HepG2 (cell line): Measurements from ENCODE around the gene SEPTIN2. TPM values are rescaled to one million over a fixed set of nuclear protein-coding genes. Genes with fewer than 3 reads are reported as not detected.

Source experiments
- DMAP1 ChIP-seq: IDR thresholded peaks from 2 replicates; pipeline ENCODE4 v1.6.1; 2016
- HDAC2 ChIP-seq: sonication (generic); formaldehyde crosslinking; IDR thresholded peaks from 2 replicates; pipeline ENCODE4 v1.4.0; 2020; ENCODE audit warnings: missing genetic modification reagents
- IRF9 ChIP-seq: sonication (generic); formaldehyde crosslinking; IDR thresholded peaks from 2 replicates; pipeline ENCODE4 v1.8.0; 2022; ENCODE audit warnings: missing genetic modification reagents, mild to moderate bottlenecking, borderline replicate concordance
- KAT8 ChIP-seq: IDR thresholded peaks from 2 replicates; pipeline ENCODE4 v1.6.1; 2016; ENCODE audit warnings: missing genetic modification reagents, missing compliant biosample characterization
- MBD4 ChIP-seq: IDR thresholded peaks from 2 replicates; pipeline ENCODE4 v1.6.1; 2012; ENCODE audit warnings: low read length, inconsistent platforms, borderline replicate concordance
- NBN ChIP-seq: fragments of 450-650 bp; conservative IDR thresholded peaks from 2 replicates; pipeline ENCODE4 v1.6.1; 2017
- NFYB ChIP-seq: sonication (generic); formaldehyde crosslinking; IDR thresholded peaks from 2 replicates; pipeline ENCODE4 v1.4.0; 2020; ENCODE audit warnings: missing genetic modification reagents
- NR2F1 ChIP-seq, 2 experiments: fragments of 450-650 bp in 1 of 2; formaldehyde crosslinking in 1 of 2; IDR thresholded peaks; 2 replicates each; pipeline versions ENCODE4 v1.5.0 to v1.6.1; 2016 to 2020; ENCODE audit warnings: mild to moderate bottlenecking in 1 of 2, missing compliant biosample characterization in 1 of 2, missing genetic modification reagents in 1 of 2, moderate library complexity in 1 of 2
- PCBP2 ChIP-seq: fragments of 200-400 bp; formaldehyde crosslinking; optimal IDR thresholded peaks from 2 replicates; pipeline ENCODE3; 2018; ENCODE audit warnings: low read length, low read depth; ENCODE audit not compliant: poor library complexity, severe bottlenecking
- RERE ChIP-seq: IDR thresholded peaks from 2 replicates; pipeline ENCODE4 v1.6.1; 2016; ENCODE audit warnings: low read depth, missing genetic modification reagents, missing compliant biosample characterization
- SMAD3 ChIP-seq: sonication (generic); formaldehyde crosslinking; IDR thresholded peaks from 2 replicates; pipeline ENCODE4 v1.4.0; 2020; ENCODE audit warnings: missing genetic modification reagents
- SUZ12 ChIP-seq: fragments of 150-350 bp; IDR thresholded peaks from 2 replicates; pipeline ENCODE4 v1.6.1; 2014; ENCODE audit warnings: low read depth, low read length
- ZBTB8A ChIP-seq: sonication (generic); formaldehyde crosslinking; IDR thresholded peaks from 2 replicates; pipeline ENCODE4 v1.4.0; 2020; ENCODE audit warnings: mild to moderate bottlenecking, low read depth, missing genetic modification reagents, borderline replicate concordance
- ZFX ChIP-seq: sonication (generic); formaldehyde crosslinking; IDR thresholded peaks from 2 replicates; pipeline ENCODE4 v1.4.0; 2020; ENCODE audit warnings: mild to moderate bottlenecking, low read depth, missing genetic modification reagents, moderate library complexity
- ZNF101 ChIP-seq: sonication (generic); formaldehyde crosslinking; IDR thresholded peaks from 2 replicates; pipeline ENCODE4 v1.4.0; 2020; ENCODE audit warnings: mild to moderate bottlenecking, low read depth, missing genetic modification reagents, borderline replicate concordance
- ZNF263 ChIP-seq: sonication (generic); formaldehyde crosslinking; IDR thresholded peaks from 2 replicates; pipeline ENCODE4 v1.4.0; 2020; ENCODE audit warnings: missing genetic modification reagents
- ZNF292 ChIP-seq: sonication (generic); formaldehyde crosslinking; IDR thresholded peaks from 2 replicates; pipeline ENCODE4 v1.8.1; 2022; ENCODE audit warnings: mild to moderate bottlenecking, low read depth, missing genetic modification reagents, borderline replicate concordance
- ZNF430 ChIP-seq: sonication (generic); formaldehyde crosslinking; IDR thresholded peaks from 2 replicates; pipeline ENCODE4 v1.9.0; 2021; ENCODE audit warnings: mild to moderate bottlenecking, missing genetic modification reagents
- ZNF570 ChIP-seq: sonication (generic); formaldehyde crosslinking; IDR thresholded peaks from 2 replicates; pipeline ENCODE4 v1.4.0; 2020; ENCODE audit warnings: mild to moderate bottlenecking, missing genetic modification reagents, borderline replicate concordance
- ZNF792 ChIP-seq: IDR thresholded peaks from 2 replicates; pipeline ENCODE4 v1.6.1; 2016
- ZNF850 ChIP-seq: sonication (generic); formaldehyde crosslinking; conservative IDR thresholded peaks from 2 replicates; pipeline ENCODE4 v1.9.0; 2021; ENCODE audit warnings: mild to moderate bottlenecking, missing genetic modification reagents
- polyA plus RNA-seq, 8 experiments: library from polyadenylated mRNA; depleted of rRNA in 3 of 8; stranded (reverse) in 7 of 8; unstranded in 1 of 8; fragments of >200 nt; fragmentation: Illumina TruSeq in 4 of 8; extraction: Trizol in 4 of 8; gene quantifications; 2 replicates each; pipeline versions ENCODE4 v1.2.1 to v1.2.3, GENCODE V29; 2011 to 2016; ENCODE audit warnings: low read depth in 4 of 8, missing spikeins in 1 of 8, mixed read lengths in 1 of 8; ENCODE audit not compliant: insufficient read depth in 1 of 8
- total RNA-seq, 5 experiments: library from RNA; depleted of rRNA; stranded (reverse); fragments of >200 nt; fragmentation: Illumina TruSeq; extraction: Trizol; gene quantifications; 2 replicates each; pipeline ENCODE4 v1.2.3, GENCODE V29; 2016; ENCODE audit warnings: low read depth in 1 of 5
- TF ChIP-seq, protein P1 (sequence below): fragments of 450-650 bp; IDR thresholded peaks from 2 replicates; pipeline ENCODE4 v1.6.1; 2017
- TF ChIP-seq, protein P2 (sequence below): IDR thresholded peaks from 2 replicates; pipeline ENCODE4 v1.6.1; 2018; ENCODE audit warnings: missing genetic modification reagents, mild to moderate bottlenecking, missing compliant biosample characterization

SEPTIN2 gene
- total and polyA plus RNA-seq, 2 of the 13 experiments (the other 11 are each of a cell fraction or from before 2014, with no cell fraction given) = 493 to 733 TPM

GRCh38 chr2:241271706-241272302 lies 43.9 kb upstream of the SEPTIN2 start (continued):
- TF ChIP-seq ZNF101 (CRISPR knock-in tag) (no peak), KAT8 (0 out of 2 replicates have a peak, but pooled peaks have one; percentile 6), NBN (no peak), SMAD3 (CRISPR knock-in tag) (no peak), NFYB (CRISPR knock-in tag) (no peak; the same call in 1 of the 2 replicates), ZNF263 (CRISPR knock-in tag) (0 out of 2 replicates have a peak, but pooled peaks have one; percentile 1), ZNF430 (CRISPR knock-in tag) (no peak; the same call in 1 of the 2 replicates), ZBTB8A (no peak), NR2F1 (CRISPR knock-in tag; IDR thresholded peaks at IDR 0.05) (no peak; a peak in 1 of 4 replicates), ZNF850 (CRISPR knock-in tag) (no peak), IRF9 (CRISPR knock-in tag) (no peak), ZNF292 (CRISPR knock-in tag) (no peak), DMAP1 (peak; percentile 91), SUZ12 (no peak), RERE (CRISPR knock-in tag) (no peak), PCBP2 (no peak), ZFX (peak; percentile 72), ZNF570 (CRISPR knock-in tag) (no peak), ZNF792 (CRISPR knock-in tag) (no peak), MBD4 (no peak), HDAC2 (CRISPR knock-in tag) (peak; percentile 17; the same call in 1 of the 2 replicates)
- TF ChIP-seq, protein P1, sequence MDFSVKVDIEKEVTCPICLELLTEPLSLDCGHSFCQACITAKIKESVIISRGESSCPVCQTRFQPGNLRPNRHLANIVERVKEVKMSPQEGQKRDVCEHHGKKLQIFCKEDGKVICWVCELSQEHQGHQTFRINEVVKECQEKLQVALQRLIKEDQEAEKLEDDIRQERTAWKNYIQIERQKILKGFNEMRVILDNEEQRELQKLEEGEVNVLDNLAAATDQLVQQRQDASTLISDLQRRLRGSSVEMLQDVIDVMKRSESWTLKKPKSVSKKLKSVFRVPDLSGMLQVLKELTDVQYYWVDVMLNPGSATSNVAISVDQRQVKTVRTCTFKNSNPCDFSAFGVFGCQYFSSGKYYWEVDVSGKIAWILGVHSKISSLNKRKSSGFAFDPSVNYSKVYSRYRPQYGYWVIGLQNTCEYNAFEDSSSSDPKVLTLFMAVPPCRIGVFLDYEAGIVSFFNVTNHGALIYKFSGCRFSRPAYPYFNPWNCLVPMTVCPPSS = no peak
- TF ChIP-seq, protein P2, sequence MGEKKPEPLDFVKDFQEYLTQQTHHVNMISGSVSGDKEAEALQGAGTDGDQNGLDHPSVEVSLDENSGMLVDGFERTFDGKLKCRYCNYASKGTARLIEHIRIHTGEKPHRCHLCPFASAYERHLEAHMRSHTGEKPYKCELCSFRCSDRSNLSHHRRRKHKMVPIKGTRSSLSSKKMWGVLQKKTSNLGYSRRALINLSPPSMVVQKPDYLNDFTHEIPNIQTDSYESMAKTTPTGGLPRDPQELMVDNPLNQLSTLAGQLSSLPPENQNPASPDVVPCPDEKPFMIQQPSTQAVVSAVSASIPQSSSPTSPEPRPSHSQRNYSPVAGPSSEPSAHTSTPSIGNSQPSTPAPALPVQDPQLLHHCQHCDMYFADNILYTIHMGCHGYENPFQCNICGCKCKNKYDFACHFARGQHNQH (CRISPR knock-in tag) = no peak
